ENCODE data around the gene FAM193A.

- no peak for TF ChIP-seq POLR2A (IDR thresholded peaks at IDR 0.05)
- no peak for TF ChIP-seq CTCF (IDR thresholded peaks at IDR 0.05)
Measured at GRCh38 chr4:2685541-2685940, 149.1 kb downstream of the FAM193A start.

All from right lobe of liver (tissue), 4 donors.